Transverse colon (tissue), 4 donors: ENCODE data around the gene KCTD5. TPM values are rescaled to one million over a fixed set of nuclear protein-coding genes. Genes with fewer than 3 reads are reported as not detected.

Source experiments
- DNase-seq: peaks from one replicate; pipeline ENCODE4 v3.0.0-alpha.2; 2019
- H3K27ac ChIP-seq, 4 donors: fragments of 200-600 bp; sonication (generic); 2 replicates each; pipeline ENCODE4 v1.5.1; 2016 to 2018; ENCODE audit warnings: inconsistent platforms in 4 of 4
- H3K27me3 ChIP-seq: fragments of 200-600 bp; sonication (generic); 2 replicates; pipeline ENCODE4 v1.5.1; 2017; ENCODE audit warnings: inconsistent platforms
- H3K36me3 ChIP-seq, 4 donors: fragments of 200-600 bp; sonication (generic); 2 replicates each; pipeline ENCODE4 v1.5.1; 2017 to 2019; ENCODE audit warnings: inconsistent platforms in 4 of 4
- H3K4me1 ChIP-seq, 4 donors: fragments of 200-600 bp; sonication (generic); 2 replicates each; pipeline ENCODE4 v1.5.1; 2017 to 2020; ENCODE audit warnings: inconsistent platforms in 4 of 4
- H3K4me3 ChIP-seq, 4 donors: fragments of 200-600 bp; sonication (generic); 1 replicate in 1 of 4; 2 replicates in 3 of 4; pipeline versions ENCODE4 v1.5.1 to v1.6.1; 2017 to 2019; ENCODE audit warnings: inconsistent platforms in 4 of 4
- H3K9me3 ChIP-seq, 2 donors: fragments of 200-600 bp; sonication (generic); 2 replicates each; pipeline ENCODE4 v1.5.1; 2017 to 2019; ENCODE audit warnings: inconsistent platforms in 2 of 2
- CTCF ChIP-seq, 5 experiments: fragments of 200-600 bp in 3 of 5; fragments of 450-650 bp in 2 of 5; sonication (generic) in 3 of 5; IDR thresholded peaks; 1 replicate in 2 of 5; 2 replicates in 3 of 5; pipeline ENCODE4 v1.5.1; 2016 to 2017; ENCODE audit warnings: antibody characterized with exemption in 5 of 5, inconsistent platforms in 3 of 5, mild to moderate bottlenecking in 2 of 5, moderate library complexity in 1 of 5
- EP300 ChIP-seq: sonication (generic); formaldehyde crosslinking; IDR thresholded peaks from one replicate; pipeline ENCODE4 v1.6.1; 2017; ENCODE audit warnings: antibody characterized with exemption, low read depth
- POLR2A ChIP-seq: fragments of 450-650 bp; IDR thresholded peaks from one replicate; pipeline ENCODE4 v1.6.1; 2016; ENCODE audit warnings: antibody characterized with exemption, mild to moderate bottlenecking, moderate library complexity
- POLR2AphosphoS5 ChIP-seq, 3 donors: sonication (generic); formaldehyde crosslinking; IDR thresholded peaks; one replicate each; pipeline ENCODE4 v1.6.1; 2016; ENCODE audit warnings: antibody characterized with exemption in 3 of 3
- WGBS, 2 donors: methylation state at CpG; one replicate each; pipeline ENCODE4 v1.1.5; 2018; ENCODE audit warnings: low coverage in 1 of 2; 5-methylcytosine and 5-hydroxymethylcytosine counted together
- in situ Hi-C, 4 donors: fragments of 200-750 bp; cut with MboI; loops; one replicate each; pipeline versions ENCODE4 v1.15.0 to v1.15.1; 2017; ENCODE audit warnings: low sequenced_read_pairs in 3 of 4, low pct_ligation_motif_present in 1 of 4, low pct_unique_long_range_greater_than_20kb in 1 of 4
- intact Hi-C: fragments of 100-400 bp; cut with DNase I; formaldehyde crosslinking; loops from one replicate; pipeline ENCODE4 v1.15.1; 2023; ENCODE audit warnings: low total_unique reads
- total RNA-seq, 4 donors: library from RNA; depleted of rRNA; stranded (reverse); fragments of >200 nt; gene quantifications; one replicate each; pipeline ENCODE4 v1.1.0, GENCODE V29; 2016

KCTD5 gene
- total RNA-seq, 4 donors from 2014 or later: 44.2 to 107 (median 60.3) TPM

GRCh38 chr16:2715519-2715918 is 33.2 kb downstream of the KCTD5 start:
- H3K36me3 ChIP-seq: no peaks in the 10 kb centered on the region
- intact Hi-C loops (no loop called here), in situ Hi-C loops (no loop called here)
- H3K27ac ChIP-seq: no peak overlapping the region
- peak; percentile 60 for DNase-seq
- no peak overlapping the region for H3K4me3 ChIP-seq
- peaks cover 19% of the 10 kb centered on the region for H3K27me3 ChIP-seq
- no peaks in the 10 kb centered on the region for H3K9me3 ChIP-seq
- peaks cover 4 to 27% (median 15%) of the 10 kb centered on the region in 4 donors for H3K4me1 ChIP-seq
- TF ChIP-seq EP300 (no peak), CTCF (IDR thresholded peaks at IDR 0.05) (no peak), POLR2AphosphoS5 (IDR thresholded peaks at IDR 0.05) (no peak), POLR2A (no peak)
- WGBS, 2 donors: 3% methylated on average over 21 of the region's 33 CpGs; no CpG with 5 or more reads in 1 of the 2 donors

DNA sequence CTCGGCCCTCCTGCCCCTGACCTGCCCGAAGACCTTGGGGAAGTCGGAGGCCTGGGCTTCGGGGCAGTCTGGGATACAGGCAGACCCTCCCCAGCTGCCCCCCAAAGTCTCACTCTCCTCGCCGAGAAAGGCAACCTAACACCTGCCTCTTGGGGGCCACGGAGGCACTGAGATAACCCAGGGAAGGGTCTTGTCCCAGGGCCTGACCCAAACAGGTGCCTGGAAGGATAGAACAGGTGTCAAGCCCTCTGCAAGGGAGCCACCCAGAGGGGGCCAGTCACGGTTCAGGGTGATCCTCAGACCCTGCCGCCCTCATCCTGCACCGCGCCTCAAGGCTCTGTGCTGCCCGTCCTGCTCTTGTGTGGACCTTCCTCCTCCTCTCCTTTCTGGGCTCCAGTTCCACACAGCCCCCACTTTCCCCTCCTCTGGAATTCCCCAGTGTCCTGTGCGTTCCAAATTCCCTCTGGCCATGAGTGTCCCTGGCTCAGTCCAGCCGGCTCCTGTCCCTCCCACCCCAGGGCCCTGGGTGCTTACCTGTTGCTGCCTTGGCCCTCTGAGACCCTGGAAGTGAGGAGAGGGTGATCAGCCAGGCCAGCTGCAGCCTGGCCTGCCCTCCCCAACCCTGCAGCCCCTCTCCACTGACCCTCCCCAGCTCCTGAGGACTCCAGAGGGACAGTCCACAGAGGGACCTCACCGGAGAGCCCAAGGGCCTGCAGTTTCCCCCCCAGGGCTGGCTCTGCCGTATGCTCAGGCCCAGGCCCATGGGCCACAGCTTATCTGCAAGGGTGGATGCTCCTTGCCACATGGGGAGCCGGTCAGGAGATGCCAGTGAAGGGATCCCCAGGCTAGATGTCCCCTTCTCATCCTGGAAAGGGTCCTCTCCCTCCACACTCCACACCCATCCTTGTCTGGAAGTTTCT is 33.9 kb downstream of the KCTD5 start:
- in situ Hi-C loops (no loop called here), intact Hi-C loops (no loop called here)
- H3K36me3 ChIP-seq: no peaks in the 10 kb centered on the region
- H3K27ac ChIP-seq: no peak overlapping the region
- H3K27me3 ChIP-seq: peaks cover 19% of the 10 kb centered on the region
- 69% methylated on average over 17 of the region's 17 CpGs; no CpG with 5 or more reads in 1 of the 2 donors for WGBS, 2 donors
- H3K4me1 ChIP-seq: peaks cover 4 to 30% (median 18%) of the 10 kb centered on the region in 4 donors
- DNase-seq: no peak
- TF ChIP-seq EP300: no peak
- no peak for TF ChIP-seq POLR2AphosphoS5 (IDR thresholded peaks at IDR 0.05)
- no peak for TF ChIP-seq CTCF (IDR thresholded peaks at IDR 0.05)
- no peak for TF ChIP-seq POLR2A
- no peaks in the 10 kb centered on the region for H3K9me3 ChIP-seq
- H3K4me3 ChIP-seq: no peak overlapping the region

- H3K27ac ChIP-seq: no peak overlapping the region
- peaks cover 19% of the 10 kb centered on the region for H3K27me3 ChIP-seq
- peaks cover 4 to 34% (median 23%) of the 10 kb centered on the region in 4 donors for H3K4me1 ChIP-seq
- no peaks in the 10 kb centered on the region for H3K36me3 ChIP-seq
- H3K9me3 ChIP-seq: no peaks in the 10 kb centered on the region
- WGBS, 2 donors: 81% methylated on average over 10 of the region's 10 CpGs; no CpG with 5 or more reads in 1 of the 2 donors
- in situ Hi-C loops (no loop called here), intact Hi-C loops (no loop called here)
- TF ChIP-seq EP300: no peak
- TF ChIP-seq CTCF (IDR thresholded peaks at IDR 0.05): no peak
- DNase-seq: no peak
- H3K4me3 ChIP-seq: no peak overlapping the region
These were observed 34.6 kb downstream of the KCTD5 start for GRCh38 chr16:2716948-2717347.

- Histone ChIP-seq H3K36me3 (no peaks in the 10 kb centered on the region), H3K4me3 (no peak overlapping the region), H3K27me3 (peaks cover 19% of the 10 kb centered on the region), H3K9me3 (no peaks in the 10 kb centered on the region), H3K4me1 (peaks cover 4 to 34% (median 23%) of the 10 kb centered on the region in 4 donors), H3K27ac (no peak overlapping the region)
- DNase-seq: no peak
- 73 to 80% methylated on average over 2 to 21 of the region's 21 CpGs for WGBS, 2 donors
- intact Hi-C loops: no loop called here
- in situ Hi-C loops: no loop called here
- TF ChIP-seq CTCF (IDR thresholded peaks at IDR 0.05) (no peak), POLR2A (no peak), EP300 (no peak), POLR2AphosphoS5 (IDR thresholded peaks at IDR 0.05) (no peak)
These were observed 35.3 kb downstream of the KCTD5 start for GRCh38 chr16:2717383-2718263.
